LNCaP clone FGC (cell line): ENCODE measurements around the gene C16orf78.

Experiments used
- DNase-seq: peaks from one replicate; pipeline ENCODE4 v3.0.0-alpha.2; 2011; ENCODE audit warnings: low read depth
- H3K4me3 ChIP-seq: 2 replicates; pipeline ENCODE4 v1.5.1; 2011; ENCODE audit warnings: mild to moderate bottlenecking, low read depth, low read length, control low read depth
- CTCF ChIP-seq: IDR thresholded peaks from 2 replicates; pipeline ENCODE4 v1.5.1; 2012; ENCODE audit warnings: mild to moderate bottlenecking; ENCODE audit not compliant: control insufficient read depth, insufficient read depth; ENCODE audit errors: extremely low read depth

The C16orf78 gene

GRCh38 chr16:49348408-49349176 lies 25.0 kb upstream of the C16orf78 start:
- H3K4me3 ChIP-seq, result no peak overlapping the region
- TF ChIP-seq CTCF, result peak; percentile 28
- no peak for DNase-seq

GRCh38 chr16:49349446-49350168 lies 24.0 kb upstream of the C16orf78 start:
- no peak for TF ChIP-seq CTCF
- H3K4me3 ChIP-seq, result no peak overlapping the region
- DNase-seq, result no peak

GRCh38 chr16:49350265-49351095 lies 23.1 kb upstream of the C16orf78 start:
- no peak for DNase-seq
- H3K4me3 ChIP-seq, result no peak overlapping the region
- peak; percentile 90 for TF ChIP-seq CTCF

GRCh38 chr16:49351096-49351487 lies 22.5 kb upstream of the C16orf78 start:
- no peak overlapping the region for H3K4me3 ChIP-seq
- DNase-seq, result no peak
- TF ChIP-seq CTCF, result no peak

- no peak for DNase-seq
- H3K4me3 ChIP-seq, result no peak overlapping the region
- peak; percentile 26; the same call in 1 of the 2 replicates for TF ChIP-seq CTCF
These were observed 20.7 kb upstream of the C16orf78 start for GRCh38 chr16:49352892-49353291.

GRCh38 chr16:49353680-49354079 lies 19.9 kb upstream of the C16orf78 start:
- no peak for DNase-seq
- H3K4me3 ChIP-seq, result no peak overlapping the region
- no peak for TF ChIP-seq CTCF
